Cardiac septum (tissue), 1 donor: ENCODE data around the gene GALNT1. TPM values are rescaled to one million over a fixed set of nuclear protein-coding genes. Genes with fewer than 3 reads are reported as not detected.

Experiments used
- DNase-seq: peaks from one replicate; pipeline ENCODE4 v3.0.0-alpha.2; 2020; ENCODE audit warnings: low spot score
- intact Hi-C: fragments of 100-400 bp; cut with DNase I; formaldehyde crosslinking; loops from one replicate; pipeline ENCODE4 v1.14.0; 2022
- total RNA-seq: library from RNA; stranded (reverse); fragmentation: NEBNext Ultra II Directional; extraction: Animal tissue kit (Norgen Biotek cat#: 25700); gene quantifications from one replicate; pipeline ENCODE4 v1.2.1, GENCODE V29; 2021
- donor health status: DM: no; HTN: no; CAD: no.

GALNT1 gene
- total RNA-seq, 1 donor from 2014 or later, result 46.6 TPM

DNA sequence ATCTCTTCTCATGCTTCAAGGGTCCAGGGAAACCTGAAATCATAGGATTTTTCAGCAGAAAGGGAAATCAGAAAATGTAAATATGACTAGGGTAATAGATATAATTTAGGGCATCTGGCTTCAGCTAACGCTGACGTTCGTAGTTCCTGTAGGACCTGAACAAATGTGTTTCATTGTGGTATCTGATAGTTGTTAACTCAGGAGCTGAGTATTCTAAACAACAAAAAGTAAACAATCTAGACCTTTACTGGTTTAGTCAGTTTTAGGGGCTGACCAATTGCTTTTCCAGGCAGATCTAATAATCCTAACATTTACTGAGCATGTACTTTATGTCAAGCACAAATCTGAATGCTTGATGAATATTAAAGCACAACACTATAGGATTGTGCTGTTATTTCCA lies 114.8 kb downstream of the GALNT1 start:
- intact Hi-C loops, result no loop called here
- DNase-seq, result no peak

- intact Hi-C loops, result no loop called here
- DNase-seq, result no peak
Measured at GRCh38 chr18:35697869-35698268, 116.3 kb downstream of the GALNT1 start.

DNA sequence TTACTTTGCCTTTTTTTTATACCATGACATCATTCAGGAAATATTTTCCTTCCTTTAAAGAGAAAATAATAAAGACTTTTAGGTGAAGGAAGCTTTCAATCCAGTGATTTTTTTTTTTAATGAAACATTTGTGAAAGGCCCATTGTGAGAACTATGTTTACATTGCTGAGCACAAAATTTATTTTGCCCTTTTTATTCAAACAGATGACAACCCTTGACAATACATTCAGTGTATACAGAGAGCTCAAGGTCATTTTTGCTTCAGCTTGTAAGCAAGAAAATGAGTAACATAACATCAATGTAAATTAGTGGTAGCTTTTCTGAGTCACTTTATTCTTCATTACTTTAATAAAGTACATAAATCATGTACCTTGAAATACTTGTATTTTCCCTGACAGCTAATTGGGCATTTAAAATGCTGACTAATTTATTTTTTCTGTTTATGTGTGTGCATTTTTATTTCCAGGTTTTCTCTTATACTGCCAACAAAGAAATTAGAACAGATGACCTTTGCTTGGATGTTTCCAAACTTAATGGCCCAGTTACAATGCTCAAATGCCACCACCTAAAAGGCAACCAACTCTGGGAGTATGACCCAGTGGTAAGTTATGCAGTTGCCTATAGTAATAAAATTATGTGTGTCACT lies 121.6 kb downstream of the GALNT1 start:
- no peak for DNase-seq
- intact Hi-C loops, result no loop called here

- intact Hi-C loops, result no loop called here
- DNase-seq, result no peak
Measured at GRCh38 chr18:35705988-35706387, 124.4 kb downstream of the GALNT1 start.

DNA sequence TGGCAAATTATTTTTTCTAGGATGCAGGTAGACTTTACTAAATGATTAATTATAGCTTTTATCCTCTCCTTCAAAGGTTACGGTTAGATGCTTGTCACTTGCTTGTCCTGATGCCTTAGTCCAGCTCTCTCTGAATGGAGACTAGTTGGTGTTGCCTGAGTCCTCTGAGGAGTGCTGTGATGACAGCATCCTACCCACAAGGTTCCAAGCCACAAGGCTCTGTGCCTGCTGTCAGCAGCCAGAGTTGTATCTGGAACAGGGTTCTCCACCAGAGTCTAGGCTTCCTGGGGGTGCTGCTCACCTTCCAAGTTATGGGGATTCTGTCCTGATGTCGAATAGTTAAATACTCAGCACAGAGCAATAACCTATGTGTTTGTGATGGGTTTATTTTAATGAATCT lies 125.7 kb downstream of the GALNT1 start:
- intact Hi-C loops, result no loop called here
- DNase-seq, result no peak

- DNase-seq, result no peak
- intact Hi-C loops, result no loop called here
Measured at GRCh38 chr18:35707674-35708073, 126.1 kb downstream of the GALNT1 start.

GRCh38 chr18:35710581-35710980 lies 129.0 kb downstream of the GALNT1 start:
- intact Hi-C loops, result no loop called here
- DNase-seq, result no peak

GRCh38 chr18:35711227-35711626 lies 129.7 kb downstream of the GALNT1 start:
- intact Hi-C loops, result no loop called here
- no peak for DNase-seq

DNA sequence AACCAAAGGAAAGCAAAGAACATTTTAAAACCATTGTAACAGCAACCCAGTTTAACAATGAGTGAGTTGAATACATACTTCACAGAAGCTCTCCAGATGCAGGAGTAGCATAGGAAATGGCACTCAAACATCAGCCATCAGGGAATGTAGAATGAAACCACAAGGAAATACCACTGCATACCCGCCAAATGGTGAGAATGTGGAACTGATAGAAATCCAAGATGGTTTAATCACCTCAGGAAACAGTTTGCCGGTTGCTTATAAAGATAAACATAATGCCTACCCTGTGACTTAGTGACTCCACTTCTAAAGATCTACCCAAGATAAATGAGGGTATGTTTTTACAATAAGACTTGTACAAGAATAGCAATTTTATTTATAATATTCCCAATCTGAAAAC lies 132.0 kb downstream of the GALNT1 start:
- no peak for DNase-seq
- intact Hi-C loops, result no loop called here

DNA sequence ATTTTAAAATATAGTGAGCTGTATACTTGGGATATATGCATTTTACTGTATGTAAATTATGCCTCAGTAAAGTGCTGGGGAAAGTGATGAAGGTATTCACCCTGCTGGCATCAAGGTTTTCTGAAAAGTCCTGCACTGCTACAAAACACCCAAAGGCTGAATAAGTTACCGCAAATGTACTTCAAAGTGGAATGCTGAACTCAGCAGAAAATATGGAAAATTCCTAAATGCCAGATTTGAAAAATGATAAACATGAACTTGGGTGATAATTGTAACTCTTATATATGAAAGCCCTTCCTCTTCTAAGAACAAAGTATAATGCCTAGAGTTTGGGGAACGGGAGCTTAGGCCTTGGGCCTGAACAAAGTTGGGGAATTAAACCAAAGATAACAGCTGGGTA lies 133.0 kb downstream of the GALNT1 start:
- no peak for DNase-seq
- intact Hi-C loops, result no loop called here

GRCh38 chr18:35715139-35715538 lies 133.6 kb downstream of the GALNT1 start:
- intact Hi-C loops, result no loop called here
- no peak for DNase-seq

DNA sequence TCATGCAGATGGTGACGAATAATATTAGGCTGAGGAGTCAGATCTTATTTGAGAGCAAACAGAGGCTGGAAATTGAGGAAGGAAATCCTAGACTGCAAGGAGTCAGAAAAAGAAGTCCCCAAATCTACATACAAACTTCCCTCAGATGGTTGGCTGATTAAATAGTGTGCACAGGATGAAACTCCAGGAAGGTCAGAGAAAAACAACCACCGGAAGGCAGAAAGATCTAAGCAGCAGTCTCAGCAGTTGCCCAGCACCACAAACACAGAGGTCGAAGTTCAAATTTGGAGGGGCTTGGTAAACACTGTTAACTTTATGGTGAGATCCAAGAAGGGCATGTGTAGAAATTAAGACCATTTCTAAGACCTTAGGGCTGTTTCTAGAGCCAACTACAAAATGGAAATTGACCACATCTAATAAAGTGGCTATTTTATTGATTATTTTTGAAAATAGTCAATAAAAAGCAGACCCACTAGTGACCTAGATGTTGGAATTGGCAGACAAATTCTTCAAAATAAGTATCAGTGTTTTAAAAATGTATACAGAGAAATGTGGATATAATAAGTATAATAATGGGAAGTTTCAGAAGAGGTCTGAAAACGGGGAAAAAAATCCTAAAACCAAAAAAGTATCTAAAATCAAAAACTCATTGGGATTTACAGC lies 134.8 kb downstream of the GALNT1 start:
- no peak for DNase-seq
- intact Hi-C loops, result no loop called here

GRCh38 chr18:35717182-35717581 lies 135.6 kb downstream of the GALNT1 start:
- intact Hi-C loops, result no loop called here
- no peak for DNase-seq

DNA sequence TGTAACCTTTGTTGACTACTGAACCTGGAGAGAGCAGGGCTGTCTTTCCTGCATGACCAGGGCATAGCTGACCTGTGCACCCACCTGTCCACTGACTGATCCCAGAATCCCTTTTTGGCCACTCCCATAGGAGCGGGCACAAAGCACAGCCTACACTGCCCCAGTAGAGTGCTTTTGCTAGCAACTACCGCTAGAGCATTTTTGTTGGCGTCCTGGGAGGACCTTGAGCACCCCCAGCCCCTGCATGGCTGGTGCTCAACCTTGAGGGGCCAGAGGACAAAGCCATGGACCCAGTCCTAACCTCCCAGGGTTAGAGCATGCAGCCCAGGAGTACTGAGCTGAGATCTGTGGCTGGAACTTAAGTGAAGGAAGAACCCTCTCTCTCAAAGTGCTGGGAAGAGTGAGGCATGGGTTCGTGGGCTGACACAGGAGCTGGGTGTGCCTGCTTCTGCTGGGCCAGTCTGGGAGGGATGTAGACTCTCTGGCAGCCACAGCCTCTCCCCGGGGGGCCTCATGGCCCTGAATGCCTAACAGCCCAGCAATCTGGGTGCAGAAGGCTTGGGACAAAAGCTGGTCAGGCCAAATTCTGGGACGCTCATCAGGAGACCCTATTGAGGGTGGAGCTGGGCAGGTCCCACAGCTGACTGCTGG lies 140.0 kb downstream of the GALNT1 start:
- DNase-seq, result no peak
- intact Hi-C loops, result no loop called here

GRCh38 chr18:35728676-35729075 lies 147.1 kb downstream of the GALNT1 start:
- DNase-seq, result no peak
- intact Hi-C loops, result no loop called here

- no peak for DNase-seq
- intact Hi-C loops, result no loop called here
Measured at GRCh38 chr18:35729991-35730668, 148.6 kb downstream of the GALNT1 start.

- no peak for DNase-seq
- intact Hi-C loops, result no loop called here
Measured at GRCh38 chr18:35730691-35731370, 149.3 kb downstream of the GALNT1 start.

GRCh38 chr18:35731701-35732100 lies 150.2 kb downstream of the GALNT1 start:
- intact Hi-C loops, result no loop called here
- DNase-seq, result no peak

DNA sequence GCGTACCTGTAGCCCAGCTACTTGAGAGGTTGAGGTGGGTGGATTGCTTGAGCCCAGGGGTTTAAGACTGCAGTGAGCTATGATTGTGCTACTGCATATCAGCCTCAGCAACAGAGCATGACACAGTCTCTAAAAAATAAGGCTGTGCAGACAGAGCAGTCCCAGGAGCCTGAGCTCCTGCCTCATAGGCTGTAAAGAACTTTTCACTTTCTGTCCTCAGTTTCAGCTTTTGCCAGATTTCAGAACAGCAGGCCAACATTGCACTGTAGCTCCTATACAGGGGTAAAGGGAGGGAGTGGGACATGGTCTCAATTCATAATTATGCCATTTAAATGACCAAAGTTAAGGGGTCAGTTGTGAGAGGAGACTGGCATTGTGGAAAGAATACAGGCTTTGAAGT lies 150.6 kb downstream of the GALNT1 start:
- no peak for DNase-seq
- intact Hi-C loops, result no loop called here

- DNase-seq, result no peak
- intact Hi-C loops, result no loop called here
Measured at GRCh38 chr18:35732636-35733035, 151.1 kb downstream of the GALNT1 start.
